HEK293 (cell line): ENCODE measurements around the gene LPIN1.
A peak's percentile ranks its signal among the peaks of the same experiment; 100 is the strongest.

Experiments used
- FEZF1 ChIP-seq: fragments of 450-650 bp; formaldehyde crosslinking; IDR thresholded peaks from 2 replicates; pipeline ENCODE4 v1.5.1; 2016; ENCODE audit warnings: missing biosample characterization, missing genetic modification characterization
- GFI1B ChIP-seq: fragments of 450-650 bp; formaldehyde crosslinking; IDR thresholded peaks from 2 replicates; pipeline ENCODE4 v1.5.1; 2016; ENCODE audit warnings: missing biosample characterization, missing genetic modification characterization
- GLI4 ChIP-seq: fragments of 450-650 bp; formaldehyde crosslinking; IDR thresholded peaks from 2 replicates; pipeline ENCODE4 v1.5.1; 2016; ENCODE audit warnings: missing biosample characterization, missing genetic modification characterization
- GLIS1 ChIP-seq: fragments of 450-650 bp; formaldehyde crosslinking; IDR thresholded peaks from 2 replicates; pipeline ENCODE4 v1.5.1; 2016; ENCODE audit warnings: missing biosample characterization, missing genetic modification characterization
- HOXC10 ChIP-seq: sonication (generic); formaldehyde crosslinking; IDR thresholded peaks from 2 replicates; pipeline ENCODE4 v1.8.1; 2023; ENCODE audit warnings: mild to moderate bottlenecking, missing genetic modification reagents
- KLF7 ChIP-seq: fragments of 450-650 bp; formaldehyde crosslinking; IDR thresholded peaks from 2 replicates; pipeline ENCODE4 v1.5.1; 2016; ENCODE audit warnings: missing biosample characterization, missing genetic modification characterization, borderline replicate concordance
- MEIS1 ChIP-seq: sonication (generic); formaldehyde crosslinking; IDR thresholded peaks from 2 replicates; pipeline ENCODE4 v1.8.1; 2022; ENCODE audit warnings: missing genetic modification reagents, mild to moderate bottlenecking, borderline replicate concordance
- MZF1 ChIP-seq: fragments of 450-650 bp; formaldehyde crosslinking; IDR thresholded peaks from 2 replicates; pipeline ENCODE4 v1.5.1; 2017; ENCODE audit warnings: missing biosample characterization, missing genetic modification characterization, borderline replicate concordance
- YY1 ChIP-seq: fragments of 450-650 bp; formaldehyde crosslinking; IDR thresholded peaks from 2 replicates; pipeline ENCODE4 v1.5.1; 2018; ENCODE audit warnings: missing biosample characterization, missing genetic modification characterization
- ZBTB20 ChIP-seq: fragments of 450-650 bp; formaldehyde crosslinking; IDR thresholded peaks from 2 replicates; pipeline ENCODE4 v1.5.1; 2016; ENCODE audit warnings: missing biosample characterization, missing genetic modification characterization
- ZEB2 ChIP-seq: fragments of 450-650 bp; formaldehyde crosslinking; IDR thresholded peaks from 2 replicates; pipeline ENCODE4 v1.5.1; 2016; ENCODE audit warnings: missing biosample characterization, missing genetic modification characterization
- ZFP69B ChIP-seq: fragments of 450-650 bp; formaldehyde crosslinking; IDR thresholded peaks from 2 replicates; pipeline ENCODE4 v1.5.1; 2016; ENCODE audit warnings: missing biosample characterization, missing genetic modification characterization
- ZNF121 ChIP-seq: fragments of 450-650 bp; formaldehyde crosslinking; IDR thresholded peaks from 2 replicates; pipeline ENCODE4 v1.5.1; 2016; ENCODE audit warnings: missing biosample characterization, missing genetic modification characterization
- ZNF175 ChIP-seq: fragments of 450-650 bp; formaldehyde crosslinking; IDR thresholded peaks from 2 replicates; pipeline ENCODE4 v1.5.1; 2016; ENCODE audit warnings: missing biosample characterization, missing genetic modification characterization
- ZNF2 ChIP-seq: fragments of 450-650 bp; formaldehyde crosslinking; IDR thresholded peaks from 2 replicates; pipeline ENCODE4 v1.5.1; 2016; ENCODE audit warnings: missing biosample characterization, missing genetic modification characterization
- ZNF354C ChIP-seq: fragments of 450-650 bp; formaldehyde crosslinking; IDR thresholded peaks from 2 replicates; pipeline ENCODE4 v1.5.1; 2016; ENCODE audit warnings: missing biosample characterization, missing genetic modification characterization, low read depth, borderline replicate concordance
- ZNF561 ChIP-seq: fragments of 450-650 bp; IDR thresholded peaks from 2 replicates; pipeline ENCODE4 v1.5.1; 2018; ENCODE audit warnings: missing biosample characterization, missing genetic modification characterization, borderline replicate concordance
- ZNF571 ChIP-seq: fragments of 450-650 bp; formaldehyde crosslinking; IDR thresholded peaks from 2 replicates; pipeline ENCODE4 v1.5.0; 2017; ENCODE audit warnings: missing biosample characterization, missing genetic modification characterization
- ZNF626 ChIP-seq: fragments of 450-650 bp; sonication (Bioruptor Pico); formaldehyde crosslinking; IDR thresholded peaks from 2 replicates; pipeline ENCODE4 v1.5.1; 2018; ENCODE audit warnings: missing biosample characterization, missing genetic modification characterization, inconsistent platforms
- ZNF660 ChIP-seq: fragments of 450-650 bp; IDR thresholded peaks from 2 replicates; pipeline ENCODE4 v1.5.1; 2018; ENCODE audit warnings: missing biosample characterization, mild to moderate bottlenecking, missing genetic modification characterization
- ZNF76 ChIP-seq: fragments of 450-650 bp; formaldehyde crosslinking; IDR thresholded peaks from 2 replicates; pipeline ENCODE4; 2016; ENCODE audit warnings: low read depth, missing biosample characterization, missing genetic modification characterization, borderline replicate concordance
- ZNF776 ChIP-seq: fragments of 450-650 bp; formaldehyde crosslinking; IDR thresholded peaks from 2 replicates; pipeline ENCODE4 v1.5.0; 2017; ENCODE audit warnings: missing biosample characterization, missing genetic modification characterization, borderline replicate concordance
- TF ChIP-seq, protein P1 (sequence below): fragments of 450-650 bp; formaldehyde crosslinking; IDR thresholded peaks from 2 replicates; pipeline ENCODE4 v1.5.1; 2017; ENCODE audit warnings: missing biosample characterization, missing genetic modification characterization
- TF ChIP-seq, protein P2 (sequence below): fragments of 450-650 bp; formaldehyde crosslinking; IDR thresholded peaks from 2 replicates; pipeline ENCODE4 v1.5.1; 2016; ENCODE audit warnings: missing biosample characterization, missing genetic modification characterization
- TF ChIP-seq, protein P3 (sequence below): fragments of 450-650 bp; formaldehyde crosslinking; IDR thresholded peaks from 2 replicates; pipeline ENCODE4 v1.5.1; 2016; ENCODE audit warnings: missing biosample characterization, missing genetic modification characterization
- TF ChIP-seq, protein P4 (sequence below): fragments of 450-650 bp; formaldehyde crosslinking; IDR thresholded peaks from 2 replicates; pipeline ENCODE4 v1.5.1; 2016; ENCODE audit warnings: missing biosample characterization, missing genetic modification characterization, borderline replicate concordance
- TF ChIP-seq, protein P5 (sequence below): fragments of 450-650 bp; formaldehyde crosslinking; IDR thresholded peaks from 2 replicates; pipeline ENCODE4 v1.5.1; 2016; ENCODE audit warnings: missing biosample characterization, missing genetic modification characterization
- TF ChIP-seq, protein P6 (sequence below): fragments of 450-650 bp; formaldehyde crosslinking; IDR thresholded peaks from 2 replicates; pipeline ENCODE4 v1.5.1; 2016; ENCODE audit warnings: missing biosample characterization, missing genetic modification characterization

Gene LPIN1

DNA sequence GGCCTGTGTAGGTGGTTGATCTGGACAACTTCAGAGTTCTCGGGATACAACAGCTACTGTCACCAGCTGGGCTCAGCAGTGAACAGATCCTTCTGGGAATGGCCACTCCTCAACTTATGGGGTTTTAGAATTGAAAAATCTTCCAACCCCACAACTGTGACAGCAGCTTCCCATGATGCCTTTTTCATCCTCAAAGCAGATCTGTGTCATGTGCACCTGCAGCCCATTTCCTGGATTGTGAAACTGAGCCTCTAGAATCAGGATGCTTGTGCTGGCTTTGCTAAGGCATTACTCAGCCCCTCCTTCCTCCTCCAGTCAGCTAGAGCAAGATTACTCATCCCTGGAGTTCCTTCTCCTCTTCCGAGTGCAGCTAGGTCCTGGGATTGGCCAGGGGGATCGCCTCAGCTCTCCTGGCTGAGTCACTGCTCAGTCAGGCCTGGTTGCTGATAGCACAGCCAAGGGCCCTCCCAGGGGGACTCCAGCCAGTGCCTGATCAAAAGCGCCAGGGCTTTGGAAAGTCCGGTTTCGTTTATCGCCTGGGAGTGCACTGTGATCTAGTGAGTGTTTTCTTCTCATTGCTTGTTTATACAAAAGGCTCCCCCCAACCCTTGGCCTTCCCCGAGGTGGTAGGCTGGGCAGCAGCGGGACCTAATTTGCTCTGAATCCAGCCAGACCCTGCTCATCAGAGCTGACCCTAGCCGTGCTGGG lies 2.4 kb upstream of the LPIN1 start (continued):
- TF ChIP-seq, protein P1, sequence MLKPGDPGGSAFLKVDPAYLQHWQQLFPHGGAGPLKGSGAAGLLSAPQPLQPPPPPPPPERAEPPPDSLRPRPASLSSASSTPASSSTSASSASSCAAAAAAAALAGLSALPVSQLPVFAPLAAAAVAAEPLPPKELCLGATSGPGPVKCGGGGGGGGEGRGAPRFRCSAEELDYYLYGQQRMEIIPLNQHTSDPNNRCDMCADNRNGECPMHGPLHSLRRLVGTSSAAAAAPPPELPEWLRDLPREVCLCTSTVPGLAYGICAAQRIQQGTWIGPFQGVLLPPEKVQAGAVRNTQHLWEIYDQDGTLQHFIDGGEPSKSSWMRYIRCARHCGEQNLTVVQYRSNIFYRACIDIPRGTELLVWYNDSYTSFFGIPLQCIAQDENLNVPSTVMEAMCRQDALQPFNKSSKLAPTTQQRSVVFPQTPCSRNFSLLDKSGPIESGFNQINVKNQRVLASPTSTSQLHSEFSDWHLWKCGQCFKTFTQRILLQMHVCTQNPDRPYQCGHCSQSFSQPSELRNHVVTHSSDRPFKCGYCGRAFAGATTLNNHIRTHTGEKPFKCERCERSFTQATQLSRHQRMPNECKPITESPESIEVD = no peak
- TF ChIP-seq MZF1 (tag by site-specific recombination) (peak; percentile 62; the same call in 1 of the 2 replicates), ZNF561 (tag by site-specific recombination) (no peak), ZNF175 (tag by site-specific recombination) (no peak), MEIS1 (no peak), ZFP69B (tag by site-specific recombination) (peak; percentile 67), ZNF354C (tag by site-specific recombination) (no peak), ZNF76 (tag by site-specific recombination) (peak; percentile 63; the same call in 1 of the 2 replicates), ZNF660 (tag by site-specific recombination) (peak; percentile 93), ZEB2 (tag by site-specific recombination) (peak; percentile 86), ZNF2 (tag by site-specific recombination) (peak; percentile 68), GLI4 (tag by site-specific recombination) (no peak), HOXC10 (CRISPR knock-in tag) (no peak), ZNF121 (tag by site-specific recombination) (peak; percentile 100), KLF7 (tag by site-specific recombination) (no peak; the same call in 1 of the 2 replicates), YY1 (no peak), ZNF626 (tag by site-specific recombination) (no peak), GFI1B (tag by site-specific recombination) (0 out of 2 replicates have a peak, but pooled peaks have one; percentile 31), ZBTB20 (tag by site-specific recombination) (peak; percentile 84), FEZF1 (no peak), ZNF776 (tag by site-specific recombination) (no peak), GLIS1 (tag by site-specific recombination) (peak; percentile 47; the same call in 1 of the 2 replicates), ZNF571 (no peak)
- TF ChIP-seq, protein P2, sequence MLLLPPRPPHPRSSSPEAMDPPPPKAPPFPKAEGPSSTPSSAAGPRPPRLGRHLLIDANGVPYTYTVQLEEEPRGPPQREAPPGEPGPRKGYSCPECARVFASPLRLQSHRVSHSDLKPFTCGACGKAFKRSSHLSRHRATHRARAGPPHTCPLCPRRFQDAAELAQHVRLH (tag by site-specific recombination) = peak; percentile 95
- TF ChIP-seq, protein P3, sequence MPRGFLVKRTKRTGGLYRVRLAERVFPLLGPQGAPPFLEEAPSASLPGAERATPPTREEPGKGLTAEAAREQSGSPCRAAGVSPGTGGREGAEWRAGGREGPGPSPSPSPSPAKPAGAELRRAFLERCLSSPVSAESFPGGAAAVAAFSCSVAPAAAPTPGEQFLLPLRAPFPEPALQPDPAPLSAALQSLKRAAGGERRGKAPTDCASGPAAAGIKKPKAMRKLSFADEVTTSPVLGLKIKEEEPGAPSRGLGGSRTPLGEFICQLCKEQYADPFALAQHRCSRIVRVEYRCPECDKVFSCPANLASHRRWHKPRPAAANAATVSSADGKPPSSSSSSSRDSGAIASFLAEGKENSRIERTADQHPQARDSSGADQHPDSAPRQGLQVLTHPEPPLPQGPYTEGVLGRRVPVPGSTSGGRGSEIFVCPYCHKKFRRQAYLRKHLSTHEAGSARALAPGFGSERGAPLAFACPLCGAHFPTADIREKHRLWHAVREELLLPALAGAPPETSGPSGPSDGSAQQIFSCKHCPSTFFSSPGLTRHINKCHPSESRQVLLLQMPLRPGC = peak; percentile 74; the same call in 1 of the 2 replicates
- TF ChIP-seq, protein P4, sequence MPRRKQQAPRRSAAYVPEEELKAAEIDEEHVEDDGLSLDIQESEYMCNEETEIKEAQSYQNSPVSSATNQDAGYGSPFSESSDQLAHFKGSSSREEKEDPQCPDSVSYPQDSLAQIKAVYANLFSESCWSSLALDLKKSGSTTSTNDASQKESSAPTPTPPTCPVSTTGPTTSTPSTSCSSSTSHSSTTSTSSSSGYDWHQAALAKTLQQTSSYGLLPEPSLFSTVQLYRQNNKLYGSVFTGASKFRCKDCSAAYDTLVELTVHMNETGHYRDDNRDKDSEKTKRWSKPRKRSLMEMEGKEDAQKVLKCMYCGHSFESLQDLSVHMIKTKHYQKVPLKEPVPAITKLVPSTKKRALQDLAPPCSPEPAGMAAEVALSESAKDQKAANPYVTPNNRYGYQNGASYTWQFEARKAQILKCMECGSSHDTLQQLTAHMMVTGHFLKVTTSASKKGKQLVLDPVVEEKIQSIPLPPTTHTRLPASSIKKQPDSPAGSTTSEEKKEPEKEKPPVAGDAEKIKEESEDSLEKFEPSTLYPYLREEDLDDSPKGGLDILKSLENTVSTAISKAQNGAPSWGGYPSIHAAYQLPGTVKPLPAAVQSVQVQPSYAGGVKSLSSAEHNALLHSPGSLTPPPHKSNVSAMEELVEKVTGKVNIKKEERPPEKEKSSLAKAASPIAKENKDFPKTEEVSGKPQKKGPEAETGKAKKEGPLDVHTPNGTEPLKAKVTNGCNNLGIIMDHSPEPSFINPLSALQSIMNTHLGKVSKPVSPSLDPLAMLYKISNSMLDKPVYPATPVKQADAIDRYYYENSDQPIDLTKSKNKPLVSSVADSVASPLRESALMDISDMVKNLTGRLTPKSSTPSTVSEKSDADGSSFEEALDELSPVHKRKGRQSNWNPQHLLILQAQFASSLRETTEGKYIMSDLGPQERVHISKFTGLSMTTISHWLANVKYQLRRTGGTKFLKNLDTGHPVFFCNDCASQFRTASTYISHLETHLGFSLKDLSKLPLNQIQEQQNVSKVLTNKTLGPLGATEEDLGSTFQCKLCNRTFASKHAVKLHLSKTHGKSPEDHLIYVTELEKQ (tag by site-specific recombination) = no peak
- TF ChIP-seq, protein P5, sequence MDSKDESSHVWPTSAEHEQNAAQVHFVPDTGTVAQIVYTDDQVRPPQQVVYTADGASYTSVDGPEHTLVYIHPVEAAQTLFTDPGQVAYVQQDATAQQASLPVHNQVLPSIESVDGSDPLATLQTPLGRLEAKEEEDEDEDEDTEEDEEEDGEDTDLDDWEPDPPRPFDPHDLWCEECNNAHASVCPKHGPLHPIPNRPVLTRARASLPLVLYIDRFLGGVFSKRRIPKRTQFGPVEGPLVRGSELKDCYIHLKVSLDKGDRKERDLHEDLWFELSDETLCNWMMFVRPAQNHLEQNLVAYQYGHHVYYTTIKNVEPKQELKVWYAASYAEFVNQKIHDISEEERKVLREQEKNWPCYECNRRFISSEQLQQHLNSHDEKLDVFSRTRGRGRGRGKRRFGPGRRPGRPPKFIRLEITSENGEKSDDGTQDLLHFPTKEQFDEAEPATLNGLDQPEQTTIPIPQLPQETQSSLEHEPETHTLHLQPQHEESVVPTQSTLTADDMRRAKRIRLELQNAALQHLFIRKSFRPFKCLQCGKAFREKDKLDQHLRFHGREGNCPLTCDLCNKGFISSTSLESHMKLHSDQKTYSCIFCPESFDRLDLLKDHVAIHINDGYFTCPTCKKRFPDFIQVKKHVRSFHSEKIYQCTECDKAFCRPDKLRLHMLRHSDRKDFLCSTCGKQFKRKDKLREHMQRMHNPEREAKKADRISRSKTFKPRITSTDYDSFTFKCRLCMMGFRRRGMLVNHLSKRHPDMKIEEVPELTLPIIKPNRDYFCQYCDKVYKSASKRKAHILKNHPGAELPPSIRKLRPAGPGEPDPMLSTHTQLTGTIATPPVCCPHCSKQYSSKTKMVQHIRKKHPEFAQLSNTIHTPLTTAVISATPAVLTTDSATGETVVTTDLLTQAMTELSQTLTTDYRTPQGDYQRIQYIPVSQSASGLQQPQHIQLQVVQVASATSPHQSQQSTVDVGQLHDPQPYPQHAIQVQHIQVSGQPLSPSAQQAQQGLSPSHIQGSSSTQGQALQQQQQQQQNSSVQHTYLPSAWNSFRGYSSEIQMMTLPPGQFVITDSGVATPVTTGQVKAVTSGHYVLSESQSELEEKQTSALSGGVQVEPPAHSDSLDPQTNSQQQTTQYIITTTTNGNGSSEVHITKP (tag by site-specific recombination) = peak; percentile 43
- TF ChIP-seq, protein P6, sequence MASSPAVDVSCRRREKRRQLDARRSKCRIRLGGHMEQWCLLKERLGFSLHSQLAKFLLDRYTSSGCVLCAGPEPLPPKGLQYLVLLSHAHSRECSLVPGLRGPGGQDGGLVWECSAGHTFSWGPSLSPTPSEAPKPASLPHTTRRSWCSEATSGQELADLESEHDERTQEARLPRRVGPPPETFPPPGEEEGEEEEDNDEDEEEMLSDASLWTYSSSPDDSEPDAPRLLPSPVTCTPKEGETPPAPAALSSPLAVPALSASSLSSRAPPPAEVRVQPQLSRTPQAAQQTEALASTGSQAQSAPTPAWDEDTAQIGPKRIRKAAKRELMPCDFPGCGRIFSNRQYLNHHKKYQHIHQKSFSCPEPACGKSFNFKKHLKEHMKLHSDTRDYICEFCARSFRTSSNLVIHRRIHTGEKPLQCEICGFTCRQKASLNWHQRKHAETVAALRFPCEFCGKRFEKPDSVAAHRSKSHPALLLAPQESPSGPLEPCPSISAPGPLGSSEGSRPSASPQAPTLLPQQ (tag by site-specific recombination) = peak; percentile 50
